GM21360 (cell line): ENCODE results near the gene KLHL20.
A peak's percentile ranks its signal among the peaks of the same experiment; 100 is the strongest.

Experiments
- ATAC-seq: cut with Tn5 transposase; IDR thresholded peaks from one replicate; pipeline ENCODE4 v1.9.1; 2021; ENCODE audit warnings: mild to moderate bottlenecking, moderate library complexity; ENCODE audit not compliant: unreplicated experiment

KLHL20 gene

GRCh38 chr1:173824315-173825081 is 109.7 kb downstream of the KLHL20 start, which contains the start of the genes CENPL and DARS2:
Gene CENPL (minus strand): TSS chr1:173824883. CDS start chr1:173811299, 13,584 bp downstream.
Gene DARS2 (plus strand): TSS chr1:173824673. CDS start chr1:173825230, 557 bp downstream.
- peak; percentile 74 for ATAC-seq

- no peak for ATAC-seq
These were observed 112.8 kb downstream of the KLHL20 start for GRCh38 chr1:173827611-173828010.

GRCh38 chr1:173832748-173833147 is 118.0 kb downstream of the KLHL20 start:
- ATAC-seq: no peak
